Measurements from ENCODE around the gene HSD3B1.

- TF ChIP-seq CTCF (conservative IDR thresholded peaks at IDR 0.05; ENCODE audit: low read depth in 2 of 2) (no peak), EZH2 (IDR thresholded peaks at IDR 0.05; ENCODE audit: low read depth, unreplicated experiment) (no peak), POLR2AphosphoS5 (IDR thresholded peaks at IDR 0.05; ENCODE audit: low read depth) (no peak), REST (IDR thresholded peaks at IDR 0.05; ENCODE audit: unreplicated experiment) (no peak), ETS1 (IDR thresholded peaks at IDR 0.05) (no peak), CREB1 (CRISPR knock-in tag; IDR thresholded peaks at IDR 0.05; ENCODE audit: low read depth) (no peak), ZNF114 (CRISPR knock-in tag; IDR thresholded peaks at IDR 0.05) (no peak), JUNB (IDR thresholded peaks at IDR 0.05; ENCODE audit: unreplicated experiment) (no peak), EZH2phosphoT487 (IDR thresholded peaks at IDR 0.05; ENCODE audit: unreplicated experiment) (no peak), NANOG (IDR thresholded peaks at IDR 0.05; ENCODE audit: borderline replicate concordance) (no peak), ZNF462 (CRISPR knock-in tag; IDR thresholded peaks at IDR 0.05) (no peak), STAT1 (IDR thresholded peaks at IDR 0.05; ENCODE audit: unreplicated experiment) (no peak), ZNF331 (CRISPR knock-in tag; IDR thresholded peaks at IDR 0.05; ENCODE audit: low read depth) (no peak)
These were observed 24.8 kb downstream of the HSD3B1 start for GRCh38 chr1:119531606-119532323.
